ENCODE measurements around the gene SMAP1.

DNA sequence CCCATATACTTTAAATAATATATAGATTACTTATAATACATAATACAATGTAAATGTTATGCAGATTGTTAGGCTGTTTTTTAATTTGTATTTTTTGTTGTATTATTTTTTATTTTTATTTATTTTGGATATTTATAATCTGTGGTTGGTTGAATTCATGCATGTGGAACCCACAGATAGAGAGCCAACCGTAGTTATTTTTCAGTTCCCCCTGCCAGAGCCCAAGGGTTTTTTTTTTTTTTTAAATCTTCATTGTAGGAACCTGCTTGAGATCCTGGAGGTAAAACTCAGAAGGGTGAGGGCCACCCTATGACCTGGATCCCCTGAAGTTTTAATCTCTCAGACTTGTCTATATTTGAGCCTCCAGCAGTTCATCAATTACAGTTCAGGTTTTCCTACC is 156.0 kb downstream of the SMAP1 start:
- no peak for TF ChIP-seq EZH2 (IDR thresholded peaks at IDR 0.05; ENCODE audit: insufficient read depth, poor library complexity, severe bottlenecking)
- no peak for TF ChIP-seq EZH2phosphoT487 (IDR thresholded peaks at IDR 0.05; ENCODE audit: insufficient read depth, low read depth)

All from GM23248 (cell line).